GM18526 (cell line): ENCODE measurements around the gene MRGPRD.

ENCODE experiments used
- POLR2A ChIP-seq: IDR thresholded peaks from 3 replicates; pipeline ENCODE4 v1.6.1; 2011; ENCODE audit not compliant: insufficient read length; ENCODE audit errors: extremely low read depth

MRGPRD gene

DNA sequence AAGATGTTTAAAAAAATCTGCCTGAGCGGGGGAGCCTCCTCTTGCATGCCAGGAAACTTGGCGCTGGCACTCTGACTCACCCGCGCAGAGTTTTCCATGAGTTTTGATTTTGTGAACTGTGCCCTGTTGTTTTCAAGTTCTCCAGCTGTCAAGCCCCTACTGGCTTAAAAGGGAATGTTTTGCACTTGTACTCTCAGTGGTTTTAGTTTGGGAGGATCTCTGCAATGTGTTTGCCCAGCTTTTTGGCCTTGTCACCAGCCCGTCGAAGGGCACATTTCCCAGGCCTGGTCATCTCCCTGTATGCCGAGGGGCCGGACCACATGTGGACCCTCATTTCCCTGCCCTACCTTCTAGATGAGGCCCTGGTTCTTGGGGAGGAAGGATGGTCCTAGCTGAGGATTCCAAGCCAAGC lies 20.1 kb upstream of the MRGPRD start:
- no peak for TF ChIP-seq POLR2A

DNA sequence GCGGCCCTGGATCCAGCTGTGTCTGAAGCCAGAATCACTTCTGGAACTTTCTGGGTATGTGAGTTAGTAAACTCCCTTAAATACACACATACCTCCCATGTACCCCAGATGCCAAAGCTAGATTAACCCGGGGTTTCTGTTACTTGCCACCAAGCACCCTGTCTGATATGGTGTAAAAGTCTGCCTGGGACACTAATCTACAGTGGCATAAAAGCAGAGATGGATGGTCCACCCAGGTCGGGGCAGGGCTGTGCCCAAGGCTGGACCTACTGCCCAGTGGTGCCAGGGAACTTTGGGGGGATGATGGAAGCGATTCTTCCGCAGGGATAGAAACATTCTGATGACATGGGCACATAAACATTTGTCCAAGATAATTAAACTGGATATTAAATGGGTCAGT lies 19.6 kb upstream of the MRGPRD start:
- TF ChIP-seq POLR2A, result no peak

DNA sequence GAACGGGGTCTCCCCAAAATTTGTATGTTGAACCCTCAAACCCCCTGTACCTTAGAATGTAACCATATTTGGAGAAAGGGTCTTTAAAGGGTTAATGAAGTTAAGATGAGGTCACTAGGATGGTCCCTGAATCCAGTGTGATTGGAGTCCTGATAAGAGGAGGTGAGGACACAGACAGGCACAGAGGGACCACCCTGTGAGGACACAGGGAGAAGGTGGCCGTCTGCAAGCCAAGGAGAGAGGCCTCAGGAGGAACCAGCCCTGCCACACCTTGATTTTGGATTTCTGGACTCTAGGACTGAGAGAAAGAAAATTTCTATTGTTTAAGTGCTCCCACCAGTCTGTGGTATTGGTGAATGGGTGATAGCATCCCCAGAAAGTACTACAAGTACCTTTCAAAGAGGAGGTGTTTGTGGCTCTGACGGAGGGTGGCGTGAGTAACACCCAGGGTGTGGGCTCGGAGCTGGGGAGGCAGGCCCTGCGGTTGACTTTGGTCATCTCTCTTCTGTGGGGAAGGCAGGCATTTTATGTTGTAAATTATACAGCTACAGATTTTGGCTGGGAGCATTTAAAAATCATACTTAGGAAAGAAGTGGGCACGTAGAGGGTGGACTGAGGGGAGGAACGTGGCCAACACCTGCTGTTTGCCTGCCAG lies 18.4 kb upstream of the MRGPRD start:
- no peak for TF ChIP-seq POLR2A

DNA sequence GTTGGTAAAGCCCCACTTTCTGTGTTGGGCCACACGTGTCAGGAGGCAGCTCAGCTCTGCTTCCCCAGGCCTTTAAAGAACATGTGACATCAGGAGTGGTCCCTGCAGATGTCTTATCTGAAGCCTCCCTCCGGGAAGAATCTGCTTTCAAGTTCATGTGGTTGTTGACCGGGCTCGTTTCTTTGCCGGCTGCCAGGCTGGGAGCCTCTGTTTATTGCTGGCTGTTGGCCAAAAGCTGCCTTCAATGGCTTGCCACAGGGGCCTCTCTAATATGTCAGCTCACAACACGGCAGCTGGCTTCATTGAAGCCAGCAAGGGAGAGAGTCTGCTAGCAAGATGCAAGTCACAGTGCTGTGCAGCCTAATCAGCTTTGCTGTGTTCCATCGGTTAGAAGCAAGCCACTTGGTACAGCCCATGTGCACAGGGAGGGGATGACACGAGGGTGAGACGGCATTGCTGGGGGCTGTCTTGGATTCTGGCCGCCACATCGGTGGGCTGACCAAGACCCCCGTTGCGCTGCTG lies 17.7 kb upstream of the MRGPRD start:
- TF ChIP-seq POLR2A, result no peak

DNA sequence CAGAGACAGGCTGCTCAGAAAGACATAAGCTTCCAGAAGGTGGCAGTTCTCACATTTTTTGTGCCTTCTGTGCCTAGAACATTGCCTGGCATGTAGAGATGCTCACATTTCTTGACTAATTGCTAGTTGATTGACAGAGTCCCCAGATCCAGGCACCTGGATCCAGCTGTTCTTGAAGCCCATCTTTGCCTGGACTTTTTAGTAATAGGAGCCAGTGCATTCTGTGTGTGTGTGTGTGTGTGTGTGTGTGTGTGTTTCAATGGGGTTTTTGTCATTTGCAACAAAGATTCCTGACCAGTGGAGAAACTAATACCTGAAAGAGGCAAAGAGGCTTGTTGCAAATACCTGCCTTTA lies 17.2 kb upstream of the MRGPRD start:
- TF ChIP-seq POLR2A, result no peak

DNA sequence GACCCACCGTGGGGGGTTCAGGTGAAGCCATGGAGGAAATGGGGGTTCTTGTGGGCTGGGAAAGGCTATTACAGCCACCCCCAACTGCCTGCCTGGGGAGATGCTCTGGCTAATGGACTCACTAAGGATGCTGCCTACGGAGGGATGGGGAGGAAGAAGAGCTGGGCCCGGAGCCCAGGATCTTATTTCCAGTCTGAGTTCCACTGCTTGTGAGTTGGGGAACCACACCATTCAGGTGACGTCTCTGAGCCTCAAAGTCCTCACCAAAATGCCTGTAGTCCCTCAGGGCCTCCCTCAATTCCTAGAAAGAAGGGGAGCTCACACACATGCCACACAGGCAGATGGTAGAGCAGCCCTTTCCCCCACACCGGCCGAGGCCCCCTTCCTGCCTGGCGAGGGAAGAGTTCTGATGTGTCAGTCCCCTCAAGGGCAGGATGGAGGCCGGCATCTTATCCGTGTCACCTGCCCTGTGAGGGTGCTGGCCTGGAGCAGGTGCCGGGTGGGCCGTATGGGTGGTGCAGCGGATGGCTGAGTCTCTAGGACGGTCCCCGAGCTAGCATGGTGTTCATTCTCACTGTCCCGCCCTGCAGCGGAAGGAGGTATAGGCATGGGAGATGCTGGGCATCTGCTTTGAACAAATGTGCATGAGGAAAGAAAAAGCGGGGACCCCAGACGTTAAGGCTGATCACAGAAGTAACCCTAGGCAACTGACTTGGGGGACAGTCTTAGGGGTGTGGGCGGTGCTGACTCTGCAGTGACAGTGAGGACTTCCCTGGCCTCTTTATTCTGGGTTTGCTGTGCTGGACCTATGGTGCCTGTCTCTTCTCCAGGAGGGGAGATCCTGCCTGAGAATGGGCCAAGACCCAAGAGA lies 16.6 kb upstream of the MRGPRD start:
- TF ChIP-seq POLR2A, result no peak

DNA sequence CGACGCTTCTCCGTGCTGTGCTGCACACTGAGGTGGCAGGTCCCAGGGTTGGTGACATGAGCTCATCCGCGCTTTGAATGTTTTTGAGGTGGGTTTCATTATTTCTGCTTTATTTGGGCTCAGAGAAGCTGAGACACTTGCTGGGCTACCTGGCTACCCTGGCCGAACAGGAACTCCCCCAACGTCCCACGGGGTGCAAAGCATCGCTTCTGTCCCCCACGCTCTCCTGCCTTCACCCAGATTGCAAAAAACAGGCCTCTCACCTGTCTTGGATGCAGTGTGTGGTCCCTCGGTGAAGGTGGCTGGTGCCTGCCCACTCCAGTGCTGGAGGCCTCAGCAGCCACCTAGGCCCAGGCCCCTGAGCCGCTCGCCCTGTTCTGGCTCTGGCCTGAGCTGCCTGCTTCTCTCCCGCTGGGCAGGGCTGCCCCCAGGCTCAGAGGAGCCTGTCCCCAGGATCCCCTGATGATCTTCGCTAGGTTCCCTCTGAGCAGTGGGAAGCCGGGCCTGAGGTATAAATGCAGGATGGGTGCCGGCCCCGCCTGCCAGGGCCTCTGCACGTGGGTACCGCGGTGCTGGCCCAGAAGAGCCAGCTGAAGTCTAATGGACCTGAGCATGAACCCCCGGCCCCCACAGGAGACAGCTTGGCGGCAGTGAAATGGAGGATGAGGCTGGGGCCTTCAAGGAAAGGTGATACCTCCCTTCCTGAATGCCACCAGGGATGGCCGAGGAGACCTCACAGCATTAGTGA lies 15.8 kb upstream of the MRGPRD start:
- no peak for TF ChIP-seq POLR2A

DNA sequence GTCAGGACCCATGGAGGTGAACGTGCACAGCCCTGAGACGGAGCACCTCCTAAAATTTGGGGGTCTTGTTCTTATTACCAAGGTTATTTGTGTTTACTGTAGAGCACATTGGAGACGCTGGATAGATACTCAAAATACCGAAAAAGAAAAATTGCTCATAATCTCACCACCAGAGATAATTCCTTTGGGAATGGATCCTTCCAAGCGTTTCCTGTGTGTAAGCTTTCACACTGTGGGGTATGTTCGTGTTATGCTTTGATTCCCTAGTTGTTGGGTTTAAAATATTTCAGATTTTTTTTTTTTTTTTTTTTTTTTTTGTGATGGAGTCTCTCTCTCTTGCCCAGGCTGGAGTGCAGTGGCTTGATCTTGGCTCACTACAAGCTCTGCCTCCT lies 14.1 kb upstream of the MRGPRD start:
- TF ChIP-seq POLR2A, result no peak

DNA sequence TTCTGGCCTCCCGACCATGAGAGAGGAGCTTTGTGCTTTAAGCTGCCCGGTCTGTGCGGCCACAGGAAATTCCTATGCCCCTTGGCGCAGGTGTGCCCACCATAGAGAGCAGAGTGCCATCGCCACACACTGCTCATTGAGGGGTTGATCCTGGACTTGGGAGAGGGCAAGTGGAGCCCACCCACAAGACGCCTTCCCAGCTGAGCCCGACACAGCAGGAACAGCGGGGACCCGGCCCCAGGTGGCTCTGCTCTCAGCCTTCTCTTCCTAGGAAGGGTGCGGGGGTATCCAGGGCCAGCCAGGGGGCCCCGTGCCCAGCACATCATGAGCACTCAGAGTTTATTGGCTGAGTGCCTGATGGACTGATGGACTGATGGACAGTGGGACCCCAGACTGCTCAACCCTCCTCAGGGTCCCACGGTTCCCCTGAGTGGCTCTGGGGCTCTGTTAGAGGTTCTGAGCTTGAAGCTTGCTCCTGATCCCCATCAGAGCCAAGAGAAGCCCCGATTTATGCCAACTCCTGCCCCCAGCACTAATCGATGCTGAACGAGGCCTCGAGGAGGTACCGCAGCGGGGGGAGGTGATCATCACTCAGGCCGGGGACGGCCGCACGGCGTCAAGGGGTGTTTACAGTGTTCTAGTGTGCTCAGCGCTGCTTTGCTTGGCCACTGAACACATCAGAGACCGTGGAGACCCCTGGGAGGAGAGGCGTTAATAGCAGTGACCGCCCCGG lies 13.5 kb upstream of the MRGPRD start:
- no peak for TF ChIP-seq POLR2A

DNA sequence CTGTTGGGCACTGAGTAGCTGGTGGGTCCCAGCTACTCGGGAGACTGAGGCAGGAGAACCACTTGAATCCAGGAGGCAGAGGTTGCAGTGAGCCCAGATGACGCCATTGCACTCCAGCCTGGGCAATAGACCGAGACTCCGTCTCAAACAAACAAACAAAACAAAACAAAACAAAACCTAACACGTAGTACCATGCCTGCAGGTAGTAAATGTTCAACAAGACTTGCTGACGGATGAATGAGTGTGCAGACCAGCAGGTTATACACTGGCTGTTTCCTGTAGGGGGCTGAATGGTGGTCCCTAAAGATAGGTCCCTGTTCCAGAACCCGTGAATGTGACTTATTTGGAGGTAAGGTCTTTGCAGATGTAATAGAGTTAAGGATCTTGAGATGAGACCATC lies 12.8 kb upstream of the MRGPRD start:
- no peak for TF ChIP-seq POLR2A

DNA sequence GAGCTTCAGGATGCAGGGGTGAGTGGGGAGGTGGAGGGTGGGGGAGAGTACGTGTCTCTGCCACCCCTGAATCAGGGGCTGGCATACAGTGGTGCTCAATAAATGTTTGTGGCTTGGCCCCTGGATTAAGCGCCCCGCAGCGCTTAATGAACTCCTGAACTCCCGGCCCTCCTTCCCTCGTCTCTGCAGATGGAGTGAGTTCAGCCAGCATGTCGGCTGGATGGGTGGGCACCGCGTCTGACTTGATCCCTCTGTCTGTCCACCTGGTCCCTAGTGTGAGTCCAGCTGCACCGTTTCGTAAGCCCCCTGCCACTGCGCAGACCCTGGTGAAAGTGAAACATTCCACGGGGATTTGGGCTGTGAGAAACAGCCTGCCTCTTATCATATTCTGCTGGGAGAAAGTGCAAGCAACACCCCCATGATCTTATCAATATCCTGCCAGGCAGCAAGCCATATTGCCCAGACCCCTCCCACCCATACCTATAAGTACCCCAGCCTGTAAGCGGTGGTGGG lies 12.0 kb upstream of the MRGPRD start:
- TF ChIP-seq POLR2A, result no peak

DNA sequence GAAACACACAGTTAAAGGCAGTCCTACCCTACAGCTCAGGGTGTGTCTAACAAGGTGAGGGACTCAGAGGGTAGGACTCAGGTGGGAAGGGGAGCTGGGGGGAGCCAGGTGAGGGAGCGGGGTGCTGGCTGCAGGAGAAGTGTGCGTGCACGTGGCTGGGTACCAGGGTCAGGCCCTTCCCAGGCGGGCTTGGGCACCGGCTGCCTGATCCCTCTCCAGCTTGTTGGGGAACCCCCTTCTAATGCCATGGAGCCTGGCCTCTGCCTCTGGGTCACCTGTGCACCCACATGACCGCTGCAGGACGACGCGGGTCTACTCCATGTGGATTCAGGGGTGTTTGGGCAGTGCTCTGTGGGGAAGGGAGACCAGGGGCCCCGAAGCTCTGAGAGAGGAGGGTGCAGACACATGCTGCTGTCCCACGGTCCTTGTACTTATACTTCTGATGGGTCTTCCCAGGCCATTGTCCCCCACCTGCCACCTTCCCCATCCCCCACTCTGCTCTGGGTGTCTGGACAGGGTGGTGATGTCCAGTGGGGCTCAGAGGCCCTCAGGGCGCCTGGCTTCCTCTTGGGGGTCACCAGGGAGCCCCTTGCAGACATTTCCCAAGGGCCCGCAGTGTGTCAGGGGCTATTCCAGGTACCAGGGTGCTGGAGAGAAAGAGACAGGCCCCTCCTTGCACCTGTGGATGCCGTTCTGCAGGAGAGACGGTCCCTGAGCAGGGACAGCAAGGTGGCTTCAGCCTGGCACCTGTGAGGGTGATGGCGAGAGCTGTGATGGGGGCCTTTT lies 10.4 kb upstream of the MRGPRD start:
- no peak for TF ChIP-seq POLR2A

DNA sequence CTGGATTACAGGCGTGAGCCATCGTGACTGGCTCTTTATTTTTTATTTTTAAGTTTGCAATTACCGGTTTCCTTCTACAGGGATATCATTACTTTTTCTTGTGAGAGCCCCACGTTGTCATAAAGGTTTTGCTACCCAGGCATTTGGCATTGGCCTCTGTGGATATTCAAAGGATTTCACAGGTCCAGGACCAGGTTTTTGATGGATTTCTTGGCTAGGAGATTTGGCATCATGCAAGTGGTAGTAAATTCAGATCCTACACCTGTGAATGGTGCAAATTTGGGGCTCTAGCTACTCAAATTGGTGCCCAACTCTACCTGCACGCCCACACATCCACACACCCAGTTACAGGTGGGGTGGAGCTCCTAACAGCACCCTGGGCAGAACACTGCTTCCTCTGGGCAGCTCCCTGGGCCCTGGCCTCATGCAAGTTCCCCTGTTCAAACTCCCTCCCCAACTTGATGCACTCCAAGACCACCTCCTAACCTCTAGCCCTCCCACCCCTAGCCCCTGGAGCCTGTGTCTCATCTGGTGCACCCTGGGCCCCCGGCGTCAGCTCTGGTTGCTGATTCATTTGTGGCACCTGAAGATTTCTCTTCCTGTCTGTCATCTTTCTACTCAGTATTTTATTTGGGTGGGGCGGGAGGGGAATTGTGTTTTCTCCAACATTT lies 9.3 kb upstream of the MRGPRD start:
- no peak for TF ChIP-seq POLR2A

DNA sequence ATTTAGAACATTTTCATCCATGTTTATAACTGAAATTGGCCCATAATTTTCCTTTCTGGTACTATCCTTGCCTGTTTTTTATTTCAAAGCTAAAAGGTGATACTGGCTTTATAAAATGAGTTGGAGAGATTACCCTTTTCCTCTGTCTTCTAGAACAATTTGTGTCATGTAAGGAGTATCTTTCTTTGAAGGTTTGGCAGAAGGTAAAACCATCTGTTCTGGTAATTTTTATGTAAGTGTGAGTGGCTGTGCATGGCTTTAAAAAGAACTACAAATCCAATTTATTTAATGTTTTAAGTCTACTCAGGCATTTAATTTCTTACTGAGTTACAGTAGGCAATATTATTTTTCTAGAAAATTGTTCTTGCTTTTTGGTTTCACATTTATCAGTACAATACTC lies 7.7 kb upstream of the MRGPRD start:
- TF ChIP-seq POLR2A, result no peak

DNA sequence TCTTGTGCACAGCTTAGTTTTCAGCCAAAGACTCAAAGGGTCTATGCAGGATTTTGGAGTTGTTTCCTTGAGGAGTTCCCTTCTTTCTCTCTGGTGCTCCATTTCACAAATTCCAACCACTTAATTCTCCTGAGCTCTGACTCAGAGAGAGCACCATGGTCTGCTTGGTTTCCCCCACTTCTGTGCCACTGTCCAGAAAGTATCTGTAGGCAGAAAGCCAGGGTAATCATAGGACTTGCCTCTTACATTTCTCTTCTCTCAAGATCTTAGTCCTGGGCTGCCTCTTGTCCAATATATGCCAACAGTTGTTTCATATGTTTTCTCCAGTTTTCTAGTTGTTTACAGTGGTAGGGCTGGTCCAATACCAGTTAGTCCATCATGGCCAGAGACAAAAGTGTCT lies 6.4 kb upstream of the MRGPRD start:
- no peak for TF ChIP-seq POLR2A
